Endodermal cell (in vitro differentiated cells): ENCODE measurements around the gene SPRR2E. TPM values are rescaled to one million over a fixed set of nuclear protein-coding genes. Genes with fewer than 3 reads are reported as not detected.

Source experiments
- DNase-seq: peaks from one replicate; pipeline ENCODE4 v3.0.0-alpha.2; 2017
- H3K27ac ChIP-seq: 2 replicates; pipeline ENCODE4 v1.5.1; 2013; ENCODE audit warnings: mild to moderate bottlenecking, low read depth, low read length, moderate library complexity
- H3K27me3 ChIP-seq: 2 replicates; pipeline ENCODE4 v1.6.1; 2013; ENCODE audit warnings: mild to moderate bottlenecking, low read length, moderate library complexity; ENCODE audit not compliant: insufficient read depth, control insufficient read depth, poor library complexity, severe bottlenecking
- H3K36me3 ChIP-seq: 2 replicates; pipeline ENCODE4 v1.7.0; 2013; ENCODE audit warnings: mild to moderate bottlenecking, low read length, moderate library complexity; ENCODE audit not compliant: control insufficient read depth, insufficient read depth
- H3K4me1 ChIP-seq: one replicate; pipeline ENCODE4 v1.7.0; 2013; ENCODE audit warnings: low read length; ENCODE audit not compliant: control insufficient read depth, insufficient read depth
- H3K4me3 ChIP-seq: 2 replicates; pipeline ENCODE4 v1.5.1; 2013; ENCODE audit warnings: mild to moderate bottlenecking, low read length, moderate library complexity
- H3K9ac ChIP-seq: 2 replicates; pipeline ENCODE4 v1.6.1; 2013; ENCODE audit warnings: mild to moderate bottlenecking, low read length, moderate library complexity; ENCODE audit not compliant: poor library complexity, severe bottlenecking; ENCODE audit errors: extremely low read depth
- H3K9me3 ChIP-seq: 2 replicates; pipeline ENCODE4 v1.6.1; 2013; ENCODE audit warnings: mild to moderate bottlenecking, low read length, moderate library complexity; ENCODE audit not compliant: control insufficient read depth
- H3K27ac Mint-ChIP-seq: 2 replicates; pipeline ENCODE4 v1.8.0; 2020; ENCODE audit warnings: mixed read lengths
- H3K27me3 Mint-ChIP-seq: 2 replicates; pipeline ENCODE4 v1.8.0; 2021; ENCODE audit warnings: mild to moderate bottlenecking, mixed read lengths; ENCODE audit not compliant: insufficient read depth
- H3K36me3 Mint-ChIP-seq: 2 replicates; pipeline ENCODE4 v1.8.0; 2020; ENCODE audit warnings: low read depth, mixed read lengths
- H3K4me1 Mint-ChIP-seq: 2 replicates; pipeline ENCODE4 v1.8.0; 2020; ENCODE audit warnings: mixed read lengths
- H3K4me3 Mint-ChIP-seq: 2 replicates; pipeline ENCODE4 v1.8.0; 2020; ENCODE audit warnings: mild to moderate bottlenecking, moderate library complexity, mixed read lengths
- H3K9me3 Mint-ChIP-seq: 2 replicates; pipeline ENCODE4 v1.8.0; 2020; ENCODE audit warnings: mild to moderate bottlenecking, mixed read lengths
- CTCF ChIP-seq: fragments of 200-600 bp; sonication (generic); conservative IDR thresholded peaks from 2 replicates; pipeline ENCODE4 v1.5.0; 2021; ENCODE audit warnings: antibody characterized with exemption, mild to moderate bottlenecking
- WGBS, 2 experiments: methylation state at CpG; one replicate each; pipeline versions ENCODE4 v1.1.5 to v1.1.7; 2013; ENCODE audit warnings: missing lambda C conversion rate in 2 of 2, mixed read lengths in 1 of 2; ENCODE audit not compliant: insufficient coverage in 1 of 2, insufficient read length in 1 of 2; 5-methylcytosine and 5-hydroxymethylcytosine counted together
- total RNA-seq, 2 donors: library from RNA; stranded (reverse); fragmentation: NEBNext Ultra II Directional in 1 of 2; extraction: Animal tissue kit (Norgen Biotek cat#: 25700) in 1 of 2; gene quantifications; 2 replicates in 1 of 2; 3 replicates in 1 of 2; pipeline ENCODE4 v1.2.1, GENCODE V29; 2021

The SPRR2E gene
- total RNA-seq, 2 donors from 2014 or later, result not detected

GRCh38 chr1:153087652-153088051 lies 6.7 kb downstream of the SPRR2E start:
- Histone ChIP-seq H3K9ac (no peak overlapping the region), H3K36me3 (no peaks in the 10 kb centered on the region), H3K9me3 (no peaks in the 10 kb centered on the region), H3K4me1 (no peaks in the 10 kb centered on the region), H3K27ac (no peak overlapping the region), H3K27me3 (no peaks in the 10 kb centered on the region), H3K4me3 (no peak overlapping the region)
- WGBS, 2 experiments, result 77 to 78% methylated on average over 1 of the region's 1 CpG
- H3K27ac Mint-ChIP-seq, result no peak overlapping the region
- TF ChIP-seq CTCF, result no peak
- H3K4me3 Mint-ChIP-seq, result no peak overlapping the region
- H3K9me3 Mint-ChIP-seq, result peaks cover 3% of the 10 kb centered on the region
- H3K4me1 Mint-ChIP-seq, result no peaks in the 10 kb centered on the region
- no peaks in the 10 kb centered on the region for H3K27me3 Mint-ChIP-seq
- no peak for DNase-seq
- H3K36me3 Mint-ChIP-seq, result no peaks in the 10 kb centered on the region

DNA sequence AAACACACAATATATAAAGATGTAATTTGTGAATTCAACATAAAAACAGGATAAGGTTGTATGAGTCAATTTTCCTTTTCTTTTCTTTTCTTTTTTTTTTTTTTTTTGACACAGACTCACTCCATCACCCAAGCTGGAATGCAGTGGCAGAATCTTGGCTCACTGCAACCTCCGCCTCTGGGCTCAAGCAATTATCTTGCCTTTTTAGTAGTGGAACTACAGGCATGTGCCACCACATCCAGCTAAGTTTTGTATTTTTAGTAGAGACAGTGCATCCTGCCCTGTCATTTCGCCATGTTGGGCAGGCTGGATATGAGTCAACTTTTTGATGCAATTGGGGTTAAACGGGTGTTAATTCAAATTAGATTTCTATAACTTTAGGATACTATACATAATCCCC lies 12.6 kb downstream of the SPRR2E start:
- Histone ChIP-seq H3K4me1 (no peaks in the 10 kb centered on the region), H3K9ac (no peak overlapping the region), H3K9me3 (peaks cover 9% of the 10 kb centered on the region), H3K27me3 (no peaks in the 10 kb centered on the region), H3K27ac (no peak overlapping the region), H3K36me3 (no peaks in the 10 kb centered on the region), H3K4me3 (no peak overlapping the region)
- DNase-seq, result no peak
- H3K27ac Mint-ChIP-seq, result no peak overlapping the region
- no peaks in the 10 kb centered on the region for H3K27me3 Mint-ChIP-seq
- no peaks in the 10 kb centered on the region for H3K36me3 Mint-ChIP-seq
- no peaks in the 10 kb centered on the region for H3K4me1 Mint-ChIP-seq
- peaks cover 17% of the 10 kb centered on the region for H3K9me3 Mint-ChIP-seq
- WGBS, 2 experiments, result 89 to 90% methylated on average over 2 to 3 of the region's 3 CpGs
- H3K4me3 Mint-ChIP-seq, result no peak overlapping the region
- TF ChIP-seq CTCF, result no peak

GRCh38 chr1:153072806-153073726 lies 21.3 kb downstream of the SPRR2E start:
- no peaks in the 10 kb centered on the region for H3K36me3 Mint-ChIP-seq
- H3K4me1 Mint-ChIP-seq, result no peaks in the 10 kb centered on the region
- no peak overlapping the region for H3K27ac ChIP-seq
- H3K27me3 ChIP-seq, result no peaks in the 10 kb centered on the region
- H3K27ac Mint-ChIP-seq, result no peak overlapping the region
- no peaks in the 10 kb centered on the region for H3K4me1 ChIP-seq
- 79 to 100% methylated on average over 2 to 4 of the region's 5 CpGs for WGBS, 2 experiments
- no peaks in the 10 kb centered on the region for H3K9me3 ChIP-seq
- no peaks in the 10 kb centered on the region for H3K36me3 ChIP-seq
- H3K4me3 ChIP-seq, result no peak overlapping the region
- no peaks in the 10 kb centered on the region for H3K27me3 Mint-ChIP-seq
- no peak overlapping the region for H3K4me3 Mint-ChIP-seq
- TF ChIP-seq CTCF, result no peak
- H3K9ac ChIP-seq, result no peak overlapping the region
- peaks cover 1% of the 10 kb centered on the region for H3K9me3 Mint-ChIP-seq
- DNase-seq, result no peak
